GM20431 (cell line): ENCODE data around the gene CYTH4.

Experiments
- in situ Hi-C: fragments of 300-500 bp; cut with MseI, MboI; formaldehyde crosslinking; loops from one replicate; pipeline ENCODE4 v1.15.0; 2020; ENCODE audit warnings: low sequenced_read_pairs; ENCODE audit not compliant: unreplicated experiment

Gene CYTH4

GRCh38 chr22:37305887-37306286 lies 23.6 kb downstream of the CYTH4 start:
- in situ Hi-C loops: no loop called here

- in situ Hi-C loops: no loop called here
These were observed 24.2 kb downstream of the CYTH4 start for GRCh38 chr22:37306494-37306829.

- in situ Hi-C loops: no loop called here
These were observed 26.3 kb downstream of the CYTH4 start for GRCh38 chr22:37308385-37309200.

- in situ Hi-C loops: no loop called here
These were observed 27.1 kb downstream of the CYTH4 start for GRCh38 chr22:37309211-37310074.

- in situ Hi-C loops: no loop called here
These were observed 27.8 kb downstream of the CYTH4 start for GRCh38 chr22:37310075-37310606.

GRCh38 chr22:37310815-37311595 lies 28.7 kb downstream of the CYTH4 start:
- in situ Hi-C loops: no loop called here

- in situ Hi-C loops: no loop called here
These were observed 29.5 kb downstream of the CYTH4 start for GRCh38 chr22:37311761-37312312.

GRCh38 chr22:37312549-37313183 lies 30.4 kb downstream of the CYTH4 start:
- in situ Hi-C loops: no loop called here

GRCh38 chr22:37313376-37314314 lies 31.3 kb downstream of the CYTH4 start:
- in situ Hi-C loops: no loop called here

GRCh38 chr22:37314315-37315074 lies 32.2 kb downstream of the CYTH4 start:
- in situ Hi-C loops: no loop called here

- in situ Hi-C loops: no loop called here
These were observed 34.1 kb downstream of the CYTH4 start for GRCh38 chr22:37316405-37316804.

- in situ Hi-C loops: no loop called here
These were observed 34.6 kb downstream of the CYTH4 start for GRCh38 chr22:37316875-37317371.

- in situ Hi-C loops: no loop called here
These were observed 35.4 kb downstream of the CYTH4 start for GRCh38 chr22:37317698-37318210.

- in situ Hi-C loops: no loop called here
These were observed 36.2 kb downstream of the CYTH4 start for GRCh38 chr22:37318364-37319109.

GRCh38 chr22:37319469-37319868 lies 37.2 kb downstream of the CYTH4 start:
- in situ Hi-C loops: no loop called here
